NCI-H345 (cell line): ENCODE data around the gene DYNLT3.

ENCODE experiments used
- DNase-seq: peaks from one replicate; lab custom pipeline; 2025; lab: John Stamatoyannopoulos, UW

Gene DYNLT3

GRCh38 chrX:37846934-37847732 lies at the start of gene DYNLT3:
Gene DYNLT3 (minus strand): TSS chrX:37847571. CDS start chrX:37847510, 61 bp downstream.
- DNase-seq: peak; percentile 94

DNA sequence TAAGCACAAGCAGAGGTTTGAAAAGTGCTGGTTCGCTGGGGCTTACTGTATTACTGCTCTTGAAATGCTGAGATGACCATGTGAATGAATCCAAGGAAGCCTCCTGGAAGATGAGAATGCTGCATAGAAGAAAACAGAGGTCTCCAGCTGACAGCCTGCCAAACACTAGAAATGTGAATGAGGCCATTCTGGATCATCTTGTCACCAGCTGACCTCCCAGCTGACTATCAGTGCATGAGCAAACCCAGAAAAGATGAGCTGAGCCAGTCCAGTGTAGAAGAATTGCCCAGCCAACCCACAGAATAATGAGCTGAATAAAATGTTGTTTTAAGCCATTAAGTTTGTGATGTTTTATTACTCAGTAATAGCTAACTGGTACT lies 49.1 kb upstream of the DYNLT3 start:
- DNase-seq: no peak

- DNase-seq: no peak
These were observed 48.6 kb upstream of the DYNLT3 start for GRCh38 chrX:37895795-37896510.

GRCh38 chrX:37894725-37895124 lies 47.4 kb upstream of the DYNLT3 start:
- no peak for DNase-seq

DNA sequence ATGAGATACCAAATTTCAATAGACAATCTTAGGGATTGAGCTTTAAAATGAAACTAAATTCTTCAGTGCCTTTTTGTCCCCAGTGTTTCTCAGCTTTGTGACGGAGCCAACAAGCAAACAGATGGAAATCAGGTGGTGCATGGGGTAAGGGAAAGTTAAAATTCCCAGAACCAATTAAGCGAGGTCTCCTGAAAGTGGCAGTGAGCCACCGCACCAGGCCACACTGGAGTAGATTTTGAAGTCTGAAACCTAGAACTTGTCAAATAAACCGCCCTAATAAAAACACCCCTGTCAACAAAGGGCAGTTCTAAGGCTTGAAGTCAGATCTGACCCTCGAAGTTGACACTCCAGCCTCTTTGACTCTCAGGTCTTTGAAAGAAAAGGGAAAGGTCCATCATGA lies 40.6 kb upstream of the DYNLT3 start:
- DNase-seq: no peak

GRCh38 chrX:37887347-37887746 lies 40.0 kb upstream of the DYNLT3 start:
- no peak for DNase-seq

- DNase-seq: no peak
These were observed 35.8 kb upstream of the DYNLT3 start for GRCh38 chrX:37883196-37883595.

DNA sequence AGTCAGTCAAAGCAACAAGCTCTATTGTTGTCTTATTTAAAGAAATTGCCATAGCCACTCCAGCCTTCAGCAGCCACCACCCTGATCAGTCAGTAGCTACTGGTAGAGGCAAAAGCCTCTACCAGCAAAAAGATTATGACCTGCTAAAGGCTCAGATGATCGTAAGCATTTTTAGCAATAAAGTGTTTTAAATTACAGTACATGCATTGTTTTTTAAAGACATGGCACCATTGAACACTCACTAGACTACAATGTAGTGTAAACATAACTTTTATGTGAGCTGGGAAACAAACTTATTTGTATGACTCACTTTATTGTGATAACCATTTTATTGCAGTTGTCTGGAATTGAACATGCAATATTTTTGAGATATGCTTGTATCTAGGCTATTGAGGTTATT lies 32.3 kb upstream of the DYNLT3 start:
- DNase-seq: no peak

DNA sequence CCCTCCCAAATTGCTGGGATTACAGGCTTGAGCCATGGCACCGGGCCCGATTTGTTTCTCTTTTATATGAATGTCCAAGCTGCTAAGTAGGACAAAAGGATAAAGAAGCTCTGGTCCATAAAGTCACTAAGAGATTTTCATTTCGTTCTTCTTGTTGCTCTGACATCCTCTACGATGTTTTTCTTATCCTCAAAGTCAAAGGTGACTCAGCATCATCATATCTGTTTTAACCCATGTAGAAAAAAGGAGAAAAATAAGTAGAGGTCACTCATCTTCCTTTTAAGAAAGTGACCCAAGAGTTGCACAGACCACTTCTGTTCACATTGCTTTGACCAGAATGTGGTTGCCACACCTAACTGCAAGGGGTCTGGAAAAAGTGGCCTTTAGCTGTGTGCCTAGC lies 29.3 kb upstream of the DYNLT3 start:
- DNase-seq: no peak

DNA sequence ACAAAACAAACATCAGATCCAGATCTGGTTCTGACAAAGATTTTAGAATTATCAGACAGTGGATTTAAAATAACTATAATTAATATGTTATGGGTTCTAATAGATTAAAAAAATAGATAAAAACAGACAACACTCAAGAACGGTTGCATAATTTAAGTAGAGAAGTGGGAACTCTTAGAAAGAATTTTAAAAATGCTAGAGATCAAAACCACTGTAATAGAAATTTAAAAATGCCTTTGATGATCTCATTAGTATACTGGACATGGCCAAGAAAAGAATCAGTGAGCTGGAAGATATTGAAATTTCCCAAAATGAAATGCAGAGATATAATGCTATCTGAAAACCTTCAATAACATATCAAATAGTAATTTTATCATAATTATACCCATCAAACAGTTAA lies 28.3 kb upstream of the DYNLT3 start:
- DNase-seq: no peak

DNA sequence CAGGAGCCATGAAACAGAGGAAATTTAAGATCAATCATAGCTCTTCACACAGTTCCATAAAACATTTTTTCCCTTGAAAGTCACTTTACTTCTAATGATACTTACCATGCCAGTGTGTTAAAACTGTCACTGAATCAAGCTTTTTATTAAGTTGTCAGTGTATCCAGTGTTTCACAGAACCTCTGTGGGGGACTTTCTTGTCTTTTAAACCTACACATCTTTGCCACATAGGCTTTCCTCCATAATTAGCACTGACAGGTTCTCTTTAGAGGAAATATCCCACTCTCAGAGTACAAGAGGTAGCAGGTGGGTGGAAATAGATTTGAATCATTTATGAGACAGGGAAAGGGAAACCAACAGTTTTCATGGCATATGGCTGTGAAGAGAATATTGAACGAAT lies 25.8 kb upstream of the DYNLT3 start:
- DNase-seq: no peak

DNA sequence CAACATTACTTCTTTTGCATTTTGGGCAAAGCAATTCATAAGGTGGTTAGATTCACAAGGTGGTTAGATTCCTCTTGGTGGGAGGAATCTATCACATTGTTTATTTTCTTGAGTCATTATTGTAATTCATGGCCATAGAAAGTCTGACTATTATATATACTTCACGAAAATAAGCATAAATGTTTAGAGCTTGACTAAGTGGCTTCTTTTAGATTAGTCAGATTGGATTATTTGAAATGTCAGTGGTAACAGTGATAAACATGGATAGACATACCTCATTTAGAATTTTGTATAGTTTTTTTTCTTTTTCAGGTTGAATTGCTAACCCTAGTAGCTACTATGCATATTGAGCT lies 24.9 kb upstream of the DYNLT3 start:
- no peak for DNase-seq

DNA sequence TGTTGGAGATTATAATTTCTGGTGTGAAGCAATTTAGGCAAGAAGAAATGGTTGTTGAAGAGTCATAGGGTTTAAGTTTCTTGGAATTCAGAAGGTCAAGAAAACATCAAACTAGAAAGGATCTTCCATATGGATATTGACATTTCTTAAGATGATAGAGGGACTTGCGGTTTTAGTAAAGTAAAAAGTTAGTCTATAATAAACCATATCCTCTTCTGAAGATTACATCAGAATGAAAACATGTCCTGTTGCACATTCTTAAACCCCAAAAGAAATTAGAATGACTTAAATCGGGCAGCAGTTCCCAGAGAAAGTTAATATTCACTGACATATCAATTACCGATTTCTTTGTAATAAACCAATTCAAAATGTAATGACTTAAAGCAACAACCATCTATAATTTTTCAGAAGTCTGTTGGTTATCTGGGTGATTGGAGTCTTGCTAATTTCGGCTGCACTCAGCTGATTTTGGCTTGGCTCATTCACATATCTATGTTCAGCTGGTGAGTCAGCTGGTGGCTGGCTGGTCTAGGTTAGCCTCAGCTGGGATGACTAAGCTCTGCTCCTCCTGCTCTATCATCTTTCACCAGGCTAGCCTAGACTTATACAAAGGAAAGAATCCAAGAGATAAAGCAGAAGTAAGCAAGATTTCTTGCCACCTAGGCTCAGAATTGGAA lies 24.4 kb upstream of the DYNLT3 start:
- DNase-seq: no peak

DNA sequence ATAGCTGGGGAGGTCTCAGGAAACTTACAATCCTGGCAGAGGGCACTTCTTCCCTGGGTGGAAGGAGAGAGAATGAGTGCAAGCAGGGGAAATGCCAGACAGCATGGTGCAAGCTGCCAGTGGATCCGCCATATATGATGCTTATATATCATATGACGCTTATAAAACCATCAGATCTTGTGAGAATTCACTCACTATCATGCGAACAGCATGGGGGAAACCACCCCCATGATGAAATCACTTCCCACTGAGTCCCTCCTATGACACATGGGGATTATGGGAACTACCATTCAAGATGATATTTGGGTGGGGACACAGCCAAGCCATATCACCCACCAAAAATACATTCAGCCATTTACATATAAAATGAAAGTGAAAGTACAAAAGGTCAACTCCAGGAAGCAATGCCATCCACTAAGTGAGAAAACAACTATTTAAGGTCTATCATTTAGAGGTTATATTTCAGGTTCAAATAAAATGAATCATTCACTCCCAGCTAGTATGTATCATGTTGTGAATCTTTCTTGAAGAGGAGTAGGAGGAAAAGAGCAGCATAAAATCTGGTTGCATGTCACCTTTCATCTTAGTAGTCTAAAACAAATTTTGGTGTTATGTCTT lies 20.3 kb upstream of the DYNLT3 start:
- DNase-seq: no peak

DNA sequence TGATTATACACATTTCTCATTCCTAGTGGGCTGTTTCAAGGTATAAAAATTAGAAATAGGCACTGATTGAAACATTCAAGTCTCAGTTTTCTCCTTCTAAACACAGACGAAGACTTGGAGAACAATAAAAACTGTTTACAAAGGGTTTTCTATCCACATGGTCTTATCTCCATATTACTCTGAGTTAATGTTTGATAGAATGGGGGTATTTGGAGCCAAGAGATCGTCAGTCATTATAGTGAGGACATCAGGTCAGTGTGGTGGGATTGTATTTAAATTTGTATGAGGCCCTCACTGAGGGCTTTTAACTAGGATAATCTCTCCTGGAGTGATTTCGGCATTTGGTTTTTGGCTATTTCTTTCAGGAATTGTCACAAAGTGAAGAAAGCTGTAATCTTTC lies 16.4 kb upstream of the DYNLT3 start:
- DNase-seq: no peak

DNA sequence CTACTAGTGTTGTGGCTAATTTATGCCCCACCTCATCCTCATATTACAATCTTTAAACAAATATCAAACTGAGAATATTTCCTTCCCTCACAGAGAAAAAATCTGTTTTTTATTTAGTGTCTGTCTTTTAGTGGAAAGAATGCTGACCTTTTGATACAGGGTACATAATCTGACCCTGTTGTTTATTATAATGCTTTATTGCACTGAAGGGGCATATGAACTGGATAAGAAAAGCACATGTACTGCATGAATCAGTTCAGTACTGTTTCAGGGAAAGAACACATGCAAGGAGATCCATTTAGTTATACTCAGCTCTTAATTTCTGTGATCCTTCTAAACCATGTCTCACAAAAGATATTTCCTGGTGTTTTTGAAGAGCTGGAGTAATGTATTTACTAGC lies 15.5 kb upstream of the DYNLT3 start:
- no peak for DNase-seq

GRCh38 chrX:37860721-37861120 lies 13.3 kb upstream of the DYNLT3 start:
- DNase-seq: no peak

DNA sequence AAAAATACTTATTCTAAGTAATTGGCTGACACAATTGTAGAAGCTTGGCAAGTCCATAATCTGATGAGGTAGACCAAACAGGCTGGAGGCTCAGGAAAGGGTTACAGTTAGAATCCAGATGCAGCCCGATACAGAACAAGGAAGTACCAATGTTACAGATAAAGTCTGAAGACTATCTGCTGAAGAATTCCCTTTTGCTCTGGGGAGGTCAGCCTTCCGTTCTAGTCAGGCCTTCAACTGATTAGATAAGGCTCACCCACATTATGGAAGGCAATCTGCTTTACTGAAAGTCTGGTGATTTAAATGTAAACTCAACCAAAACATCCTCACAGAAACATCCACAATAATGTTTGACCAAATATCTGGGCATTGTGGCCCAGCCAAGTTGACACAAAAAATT lies 7.4 kb upstream of the DYNLT3 start:
- no peak for DNase-seq

DNA sequence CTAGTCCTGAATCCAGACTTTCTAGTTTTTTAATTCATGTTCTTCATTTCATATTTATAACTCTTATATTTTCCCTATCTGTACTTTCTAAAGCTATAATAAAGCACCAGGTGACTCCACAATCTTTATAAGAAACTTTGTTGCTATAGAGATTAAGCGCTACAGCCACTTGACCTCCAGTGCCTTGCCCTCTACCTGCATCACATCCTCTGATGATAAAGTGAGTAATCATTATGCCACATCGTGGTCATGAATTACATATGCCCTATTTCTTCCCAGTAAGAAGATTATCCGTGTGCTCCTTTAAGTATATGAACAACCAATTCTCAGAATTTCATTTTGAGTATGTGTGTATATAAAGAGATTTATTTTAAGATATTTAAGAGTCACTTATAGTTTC lies 6.8 kb upstream of the DYNLT3 start:
- no peak for DNase-seq

DNA sequence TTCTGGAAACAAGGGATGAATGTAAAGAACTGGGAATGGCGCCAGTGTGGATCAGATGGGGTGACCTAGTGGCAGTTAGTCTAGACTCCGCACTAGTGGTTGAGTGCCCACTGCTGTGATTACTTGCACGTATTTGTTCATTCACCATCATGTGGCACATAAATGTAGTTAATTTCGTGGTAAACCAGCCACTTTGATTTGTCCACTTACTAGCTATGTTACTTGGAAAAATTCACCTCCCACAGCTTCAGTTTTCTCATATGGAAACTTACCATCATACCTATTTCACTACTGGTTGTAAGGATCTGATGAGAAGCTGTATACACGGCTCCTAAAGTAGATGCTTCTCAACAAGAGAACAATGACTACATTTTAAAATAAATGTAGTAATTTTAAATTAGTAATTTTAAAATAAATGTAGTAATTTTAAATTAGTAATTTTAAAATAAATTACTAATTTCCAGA lies 394 bp upstream of the DYNLT3 start:
- DNase-seq: no peak

- no peak for DNase-seq
These were observed 825 bp downstream of the DYNLT3 start for GRCh38 chrX:37846558-37846933.

DNA sequence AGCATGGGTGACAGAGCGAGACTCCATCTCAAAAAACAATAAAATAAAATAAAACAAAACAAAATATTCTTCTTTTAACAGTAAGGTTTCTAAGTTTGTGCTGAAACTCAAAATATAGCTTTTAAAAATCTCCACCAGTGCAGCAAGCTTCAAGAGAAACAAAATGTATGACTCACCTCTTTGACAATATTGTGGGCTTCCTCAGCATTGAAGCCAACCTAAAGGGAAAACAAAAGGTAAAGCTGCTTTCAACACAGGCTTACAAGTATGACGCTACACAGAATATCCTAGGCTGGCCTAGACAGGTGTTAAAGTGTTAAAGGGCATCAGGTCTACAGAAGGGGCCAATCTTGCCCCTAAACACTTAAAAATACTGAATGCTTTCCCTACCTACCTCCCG lies 1.2 kb downstream of the DYNLT3 start:
- peak; percentile 20 for DNase-seq

- no peak for DNase-seq
These were observed 2.7 kb downstream of the DYNLT3 start for GRCh38 chrX:37844622-37845021.
